Measurements from ENCODE around the gene CREB3L1.

CREB3L1 gene

GRCh38 chr11:46346886-46347636, 69.6 kb downstream of the CREB3L1 start, which contains the start of gene DGKZ:
Gene DGKZ, plus strand, starts transcription at chr11:46347463. Its CDS starts 197 bp downstream, at chr11:46347660.
- peak within 1 kb of the TSS; percentile 64 for H2AFZ ChIP-seq (ENCODE audit: low read depth)

GRCh38 chr11:46347637-46348311, 70.3 kb downstream of the CREB3L1 start:
- Histone ChIP-seq H3K4me2 (peak overlapping the region; percentile 83), H4K20me1 (ENCODE audit: insufficient read depth) (no peaks in the 10 kb centered on the region), H2AFZ (ENCODE audit: low read depth) (peak overlapping the region; percentile 41), H3K4me3 (IDR thresholded peaks at IDR 0.05; ENCODE audit: insufficient read depth, low read depth, low read length) (no peak overlapping the region), H3K4me1 (ENCODE audit: low read depth, poor library complexity, severe bottlenecking) (peaks cover 19% of the 10 kb centered on the region), H3K36me3 (ENCODE audit: insufficient read depth) (no peaks in the 10 kb centered on the region; the same call in 1 of the 2 replicates), H3K79me2 (ENCODE audit: insufficient read depth, low read depth) (peaks cover 28% of the 10 kb centered on the region), H3K27me3 (ENCODE audit: insufficient read depth, low read depth) (peaks cover 12% of the 10 kb centered on the region), H3K27ac (no peak overlapping the region), H3K9ac (peak overlapping the region; percentile 55; the same call in 1 of the 2 replicates)
- TF ChIP-seq CTCF (conservative IDR thresholded peaks at IDR 0.05; ENCODE audit: low read depth, low read length), result no peak

More at GRCh38 chr11:46346886-46347636, 69.6 kb downstream of the CREB3L1 start, which contains the start of gene DGKZ:
- Histone ChIP-seq H3K4me2 (peak within 1 kb of the TSS; percentile 83), H4K20me1 (ENCODE audit: insufficient read depth) (no peaks in the 10 kb centered on the region), H3K4me1 (ENCODE audit: low read depth, poor library complexity, severe bottlenecking) (peaks cover 19% of the 10 kb centered on the region), H3K27ac (peak within 1 kb of the TSS; percentile 38; the same call in 1 of the 2 replicates), H3K79me2 (ENCODE audit: insufficient read depth, low read depth) (peaks cover 24% of the 10 kb centered on the region), H3K4me3 (IDR thresholded peaks at IDR 0.05; ENCODE audit: insufficient read depth, low read depth, low read length) (no peak within 1 kb of the TSS), H3K36me3 (ENCODE audit: insufficient read depth) (no peaks in the 10 kb centered on the region; the same call in 1 of the 2 replicates), H3K9ac (peak within 1 kb of the TSS; percentile 55; the same call in 1 of the 2 replicates), H3K27me3 (ENCODE audit: insufficient read depth, low read depth) (peaks cover 17% of the 10 kb centered on the region)
- no peak; the same call in 1 of the 2 replicates for TF ChIP-seq CTCF (conservative IDR thresholded peaks at IDR 0.05; ENCODE audit: low read depth, low read length)

GRCh38 chr11:46348566-46349401, 71.3 kb downstream of the CREB3L1 start:
- H3K27me3 ChIP-seq (ENCODE audit: insufficient read depth, low read depth), result peaks cover 1% of the 10 kb centered on the region
- H4K20me1 ChIP-seq (ENCODE audit: insufficient read depth), result no peaks in the 10 kb centered on the region
- peak overlapping the region; percentile 83 for H3K4me2 ChIP-seq
- H3K9ac ChIP-seq, result peak overlapping the region; percentile 55; the same call in 1 of the 2 replicates
- H3K27ac ChIP-seq, result peak overlapping the region; percentile 38
- TF ChIP-seq CTCF (conservative IDR thresholded peaks at IDR 0.05; ENCODE audit: low read depth, low read length), result no peak
- H3K36me3 ChIP-seq (ENCODE audit: insufficient read depth), result no peaks in the 10 kb centered on the region; the same call in 1 of the 2 replicates
- peaks cover 32% of the 10 kb centered on the region for H3K79me2 ChIP-seq (ENCODE audit: insufficient read depth, low read depth)
- H2AFZ ChIP-seq (ENCODE audit: low read depth), result no peak overlapping the region
- H3K4me1 ChIP-seq (ENCODE audit: low read depth, poor library complexity, severe bottlenecking), result peaks cover 19% of the 10 kb centered on the region
- no peak overlapping the region for H3K4me3 ChIP-seq (IDR thresholded peaks at IDR 0.05; ENCODE audit: insufficient read depth, low read depth, low read length)

- Histone ChIP-seq H2AFZ (ENCODE audit: low read depth) (no peak overlapping the region), H3K27ac (no peak overlapping the region), H3K4me3 (IDR thresholded peaks at IDR 0.05; ENCODE audit: insufficient read depth, low read depth, low read length) (no peak overlapping the region), H3K4me2 (no peak overlapping the region), H3K79me2 (ENCODE audit: insufficient read depth, low read depth) (peaks cover 32% of the 10 kb centered on the region), H4K20me1 (ENCODE audit: insufficient read depth) (no peaks in the 10 kb centered on the region), H3K27me3 (ENCODE audit: insufficient read depth, low read depth) (no peaks in the 10 kb centered on the region; the same call in 1 of the 2 replicates), H3K36me3 (ENCODE audit: insufficient read depth) (no peaks in the 10 kb centered on the region; the same call in 1 of the 2 replicates), H3K4me1 (ENCODE audit: low read depth, poor library complexity, severe bottlenecking) (peaks cover 19% of the 10 kb centered on the region), H3K9ac (no peak overlapping the region)
- no peak for TF ChIP-seq CTCF (conservative IDR thresholded peaks at IDR 0.05; ENCODE audit: low read depth, low read length)
Measured at GRCh38 chr11:46350695-46351094, 73.2 kb downstream of the CREB3L1 start.

Measured in KMS-11 (cell line).